Superior temporal gyrus (tissue), 1 donor: ENCODE results near the gene AHR.
A peak's percentile ranks its signal among the peaks of the same experiment; 100 is the strongest.
"Not testable (repeated sequence)": the region's sequence is repeated elsewhere in the genome, so short reads cannot be mapped to it uniquely, and the experiment has no call there.

Source experiments
- DNase-seq: peaks from one replicate; pipeline ENCODE4 v3.0.0-alpha.2; 2016; ENCODE audit errors: extremely low spot score

Gene AHR

DNA sequence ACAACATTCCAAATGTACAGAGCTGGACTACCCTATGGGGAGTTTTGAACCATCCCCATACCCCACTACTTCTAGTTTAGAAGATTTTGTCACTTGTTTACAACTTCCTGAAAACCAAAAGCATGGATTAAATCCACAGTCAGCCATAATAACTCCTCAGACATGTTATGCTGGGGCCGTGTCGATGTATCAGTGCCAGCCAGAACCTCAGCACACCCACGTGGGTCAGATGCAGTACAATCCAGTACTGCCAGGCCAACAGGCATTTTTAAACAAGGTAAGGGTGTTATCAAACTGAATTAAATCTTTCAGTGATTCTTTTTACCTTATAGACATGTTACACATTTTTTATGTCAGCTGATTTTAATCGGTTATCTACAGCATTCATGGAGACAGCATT is 41.5 kb downstream of the AHR start:
- DNase-seq = no peak

DNA sequence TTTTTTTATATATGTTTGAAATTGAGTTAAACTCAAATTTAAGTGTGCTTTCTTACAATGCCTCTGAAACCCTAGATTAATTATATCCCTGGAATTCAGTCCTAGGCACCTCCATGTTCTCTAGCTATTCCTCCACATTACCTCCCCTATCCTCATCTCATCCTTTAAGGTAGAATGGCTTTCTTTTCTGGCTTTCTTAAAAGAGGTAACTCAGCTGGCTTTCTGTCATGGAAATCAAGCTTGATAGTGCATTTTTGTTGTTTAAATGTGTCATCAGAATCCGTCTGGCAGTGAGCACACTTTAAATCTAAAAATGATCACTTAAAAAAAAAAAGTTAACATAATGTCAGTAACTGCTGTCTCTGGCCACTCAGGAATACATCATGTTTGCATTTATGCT is 42.2 kb downstream of the AHR start:
- DNase-seq = no peak

DNA sequence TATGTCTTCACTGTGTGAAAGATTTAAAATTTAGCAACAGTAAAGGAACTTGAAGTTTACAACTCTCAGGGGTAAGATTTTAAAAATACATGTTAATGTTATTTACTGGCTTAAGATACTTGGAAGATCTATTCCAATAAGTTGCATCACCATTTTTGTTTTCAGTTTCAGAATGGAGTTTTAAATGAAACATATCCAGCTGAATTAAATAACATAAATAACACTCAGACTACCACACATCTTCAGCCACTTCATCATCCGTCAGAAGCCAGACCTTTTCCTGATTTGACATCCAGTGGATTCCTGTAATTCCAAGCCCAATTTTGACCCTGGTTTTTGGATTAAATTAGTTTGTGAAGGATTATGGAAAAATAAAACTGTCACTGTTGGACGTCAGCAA is 44.3 kb downstream of the AHR start:
- DNase-seq = no peak

- no peak for DNase-seq
Measured at GRCh38 chr7:17347401-17347800, 48.9 kb downstream of the AHR start.

GRCh38 chr7:17348932-17349331 is 50.5 kb downstream of the AHR start:
- DNase-seq = not testable (repeated sequence)

DNA sequence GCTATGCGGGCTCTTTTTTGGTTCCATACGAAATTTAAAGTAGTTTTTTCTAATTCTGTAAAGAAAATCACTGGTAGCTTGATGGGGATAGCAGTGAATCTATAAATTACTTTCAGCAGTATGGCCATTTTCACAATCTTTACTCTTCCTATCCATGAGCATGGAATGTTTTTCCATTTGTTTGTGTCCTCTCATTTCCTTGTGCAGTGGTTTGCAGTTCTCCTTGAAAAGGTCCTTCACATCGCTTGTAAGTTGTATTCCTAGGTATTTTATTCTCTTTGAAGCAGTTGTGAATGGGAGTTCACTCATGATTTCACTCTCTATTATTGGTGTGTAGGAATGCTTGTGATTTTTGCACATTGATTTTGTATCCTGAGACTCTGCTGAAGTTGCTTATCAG is 51.9 kb downstream of the AHR start:
- not testable (repeated sequence) for DNase-seq

DNA sequence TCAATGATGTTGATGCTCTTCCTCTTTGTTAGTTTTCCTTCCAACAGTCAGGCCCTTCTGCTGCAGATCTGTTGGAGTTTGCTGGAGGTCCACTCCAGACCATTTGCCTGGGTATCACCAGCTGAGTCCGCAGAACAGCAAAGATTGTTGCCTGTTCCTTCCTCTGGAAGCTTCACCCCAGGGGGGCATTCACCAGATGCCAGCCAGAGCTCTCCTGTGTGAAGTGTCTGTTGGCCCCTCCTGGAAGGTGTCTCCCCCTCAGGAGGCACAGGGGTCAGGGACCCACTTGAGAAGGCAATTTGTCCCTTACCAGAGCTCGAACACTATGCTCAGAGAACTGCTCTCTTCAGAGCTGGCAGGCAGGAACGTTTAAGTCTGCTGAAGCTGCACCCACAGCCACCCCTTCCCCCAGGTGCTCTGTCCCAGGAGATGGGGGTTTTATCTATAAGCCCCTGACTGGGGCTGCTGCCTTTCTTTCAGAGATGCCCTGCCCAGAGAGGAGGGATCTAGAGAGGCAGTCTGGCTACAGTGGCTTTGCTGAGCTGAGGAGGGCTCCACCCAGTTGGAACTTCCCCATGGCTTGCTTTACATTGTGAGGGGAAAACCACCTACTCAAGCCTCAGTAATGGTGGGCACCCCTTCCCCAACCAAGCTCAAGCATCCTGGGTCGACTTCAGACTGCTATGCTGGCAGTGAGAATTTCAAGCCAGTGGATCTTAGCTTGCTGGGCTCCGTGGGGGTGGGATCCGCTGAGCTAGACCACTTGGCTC is 55.4 kb downstream of the AHR start:
- DNase-seq = not testable (repeated sequence)

DNA sequence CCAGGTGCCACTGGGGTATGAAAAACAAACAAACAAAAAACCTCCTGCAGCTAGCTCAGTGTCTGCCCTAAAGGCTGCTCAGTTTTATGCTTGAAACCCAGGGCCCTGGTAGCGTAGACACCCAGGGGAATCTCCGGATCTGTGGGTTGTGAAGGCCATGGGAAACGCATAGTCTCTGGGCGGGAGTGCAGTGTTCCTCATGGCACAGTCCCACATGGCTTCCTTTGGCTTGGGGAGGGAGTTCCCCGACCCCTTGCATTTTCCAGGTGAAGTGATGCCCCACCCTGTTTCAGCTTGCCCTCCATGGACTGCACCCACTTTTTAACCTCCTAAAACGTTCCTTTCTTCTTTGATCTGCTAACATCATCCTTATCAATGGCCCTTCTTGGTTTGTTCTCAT is 56.0 kb downstream of the AHR start:
- no peak for DNase-seq

DNA sequence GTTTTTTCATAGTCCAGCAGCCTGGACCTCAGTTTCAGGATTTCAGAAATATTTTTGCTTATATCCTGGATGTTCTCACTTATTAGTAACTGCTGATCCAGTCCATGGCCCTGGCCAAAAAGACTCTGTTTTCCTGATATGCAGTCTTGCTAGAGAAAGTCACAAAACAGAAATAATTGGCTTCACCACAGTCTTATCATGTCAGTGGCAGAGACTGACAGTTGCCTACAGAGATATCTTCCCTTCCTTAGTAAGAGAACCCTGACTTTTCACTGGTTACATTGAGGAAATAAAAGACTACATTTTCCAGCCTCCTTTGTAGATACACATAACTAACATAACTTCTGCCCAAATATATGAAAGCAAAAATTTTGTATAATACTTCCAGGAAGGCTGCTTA is 56.6 kb downstream of the AHR start:
- no peak for DNase-seq

DNA sequence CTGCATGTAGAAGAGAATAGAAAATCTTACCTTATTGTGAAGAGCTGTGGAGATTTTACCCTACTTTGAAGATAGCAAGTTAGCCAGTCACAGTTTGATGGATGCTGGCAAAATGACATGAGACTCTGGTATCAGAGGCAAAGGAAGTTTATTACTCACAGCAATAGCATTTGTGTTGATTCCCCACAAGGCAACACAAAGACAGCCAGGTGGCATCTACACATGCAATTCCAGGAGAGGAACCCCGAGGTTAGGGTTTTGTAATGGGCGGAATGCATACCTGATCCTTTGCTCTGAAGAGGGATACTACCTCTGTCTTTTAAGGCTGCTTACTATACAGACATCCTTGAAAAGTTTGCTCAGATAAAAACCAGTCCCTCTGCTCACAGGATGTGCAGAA is 59.5 kb downstream of the AHR start:
- no peak for DNase-seq

DNA sequence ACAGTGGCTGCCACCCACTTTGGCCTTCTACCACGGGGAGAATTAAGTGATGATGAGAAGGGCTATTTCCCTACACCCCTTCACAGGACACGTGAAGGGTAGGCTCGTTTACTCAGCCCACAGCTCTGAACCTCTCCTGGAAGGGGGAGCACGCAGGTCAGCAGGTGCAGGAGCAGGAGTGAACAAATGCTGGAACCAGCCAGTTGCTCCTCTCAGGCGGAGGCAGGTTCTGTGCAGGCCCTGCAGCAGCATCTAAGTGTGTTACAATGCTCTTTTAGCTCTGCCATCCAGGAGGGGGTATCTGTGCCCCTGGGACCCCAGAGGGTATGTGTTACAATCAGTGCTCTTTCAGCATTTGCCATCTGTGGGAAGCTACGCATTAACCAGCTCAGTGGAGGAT is 61.2 kb downstream of the AHR start:
- DNase-seq = no peak

GRCh38 chr7:17362439-17363105 is 64.1 kb downstream of the AHR start:
- no peak for DNase-seq

DNA sequence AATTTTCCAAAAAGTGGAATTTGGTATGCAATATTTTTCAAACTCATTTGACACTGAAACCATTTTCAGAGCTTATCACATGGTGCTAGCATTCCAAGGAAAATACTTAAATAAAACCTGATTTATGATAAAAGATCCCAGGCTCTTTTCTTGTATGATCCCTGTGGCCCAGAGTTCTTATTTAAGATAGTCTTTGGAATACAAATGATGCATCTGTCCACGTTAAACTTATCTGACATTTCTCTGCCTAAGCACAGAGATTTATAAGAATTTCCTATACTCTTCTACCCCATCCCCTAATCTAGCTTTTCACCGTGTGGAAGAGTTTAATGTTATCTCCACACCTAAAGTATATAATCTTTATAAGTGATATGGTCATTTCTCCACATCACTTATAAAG is 66.2 kb downstream of the AHR start:
- DNase-seq = no peak

DNA sequence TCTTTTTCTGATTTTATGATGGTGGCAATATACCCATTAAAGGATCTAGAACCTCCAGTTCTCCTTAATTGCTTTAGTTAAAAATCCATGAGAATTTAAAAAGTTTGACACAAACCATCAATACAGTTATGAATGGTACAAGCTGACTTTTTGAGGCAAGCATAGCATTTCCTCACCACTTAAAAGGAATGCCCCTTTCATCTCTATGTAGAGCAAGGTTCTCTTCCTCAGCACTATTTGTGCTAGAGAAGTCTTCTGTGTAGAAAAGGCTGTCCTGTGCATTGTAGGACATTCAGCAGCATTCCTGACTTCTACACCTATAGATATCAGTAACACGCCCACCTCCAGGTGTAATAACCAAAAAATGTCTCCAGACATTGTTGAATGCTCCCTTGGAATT is 67.3 kb downstream of the AHR start:
- DNase-seq = no peak

- DNase-seq = no peak
Measured at GRCh38 chr7:17367502-17367901, 69.0 kb downstream of the AHR start.

DNA sequence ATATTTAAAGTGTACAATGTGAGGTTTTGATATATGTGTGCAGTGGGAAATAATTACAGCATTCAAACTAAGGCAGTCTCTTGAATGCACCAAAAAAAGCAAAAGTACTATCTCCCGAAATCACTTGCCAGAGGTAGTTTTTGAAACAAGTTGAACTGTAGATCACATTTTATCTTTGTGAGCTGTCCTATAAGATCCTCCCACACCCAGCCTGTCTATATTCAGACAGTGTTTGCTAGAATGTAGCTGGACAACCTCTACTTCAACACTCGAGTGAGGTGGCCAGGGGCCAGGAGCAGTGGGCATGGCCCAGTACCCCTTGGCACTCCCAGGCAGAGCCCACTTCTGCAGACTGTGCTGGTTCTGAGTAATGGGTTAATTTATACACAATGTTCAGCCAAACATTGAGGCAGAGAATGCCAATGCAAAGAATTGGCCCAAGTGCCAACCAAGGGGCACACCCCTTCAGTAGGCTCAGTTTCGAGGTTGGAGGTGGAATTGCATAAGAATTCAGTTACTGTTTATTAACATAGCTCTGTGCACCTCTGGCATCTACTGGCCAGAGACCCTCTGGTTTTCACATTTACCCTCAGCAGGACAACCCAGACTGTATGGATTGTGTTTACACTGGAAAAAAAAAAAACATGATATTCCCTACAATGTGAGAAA is 70.5 kb downstream of the AHR start:
- no peak for DNase-seq

- peak; percentile 73 for DNase-seq
Measured at GRCh38 chr7:17369691-17370426, 71.4 kb downstream of the AHR start.

- no peak for DNase-seq
Measured at GRCh38 chr7:17370901-17371585, 72.6 kb downstream of the AHR start.

- no peak for DNase-seq
Measured at GRCh38 chr7:17371671-17372524, 73.4 kb downstream of the AHR start.

DNA sequence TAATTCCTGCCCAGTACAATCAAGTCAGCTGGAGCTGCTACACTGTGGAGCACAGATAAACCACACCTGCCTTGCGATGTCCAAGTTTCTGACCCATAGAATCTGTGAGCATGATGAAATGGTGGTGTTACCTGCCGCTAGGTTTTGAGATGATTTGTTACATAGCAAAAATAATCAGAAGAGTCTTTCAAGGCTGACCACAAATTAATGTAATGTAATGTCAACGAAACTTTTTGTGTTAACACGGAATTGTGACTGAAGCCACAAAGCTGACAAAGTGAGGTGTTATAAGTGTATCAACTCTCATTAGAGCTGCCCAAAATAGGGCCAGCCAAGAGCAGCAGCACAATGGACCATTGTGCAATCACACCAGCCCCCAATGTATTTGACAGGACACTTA is 75.7 kb downstream of the AHR start:
- no peak for DNase-seq

DNA sequence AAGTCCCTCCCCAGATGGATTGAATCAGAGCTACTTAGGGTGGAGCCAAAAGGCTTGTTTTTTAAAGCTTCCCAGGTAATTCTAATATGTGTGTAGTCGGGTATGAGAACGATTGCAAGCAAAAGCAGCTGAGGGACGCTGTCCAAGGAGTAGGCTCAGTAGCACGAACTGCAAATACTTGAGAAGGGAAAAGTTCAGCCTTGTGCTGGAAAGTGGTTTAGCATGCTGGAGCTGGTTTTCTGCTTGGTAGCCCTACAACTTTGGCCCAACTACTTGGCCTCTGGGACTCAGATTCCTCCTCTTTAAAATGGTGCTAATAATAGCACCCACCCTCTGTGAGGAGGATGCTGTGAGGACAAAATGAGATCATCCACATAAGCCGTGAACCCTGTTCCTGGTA is 76.2 kb downstream of the AHR start:
- DNase-seq = no peak
